Measurements from ENCODE around the gene CCNI2.

DNA sequence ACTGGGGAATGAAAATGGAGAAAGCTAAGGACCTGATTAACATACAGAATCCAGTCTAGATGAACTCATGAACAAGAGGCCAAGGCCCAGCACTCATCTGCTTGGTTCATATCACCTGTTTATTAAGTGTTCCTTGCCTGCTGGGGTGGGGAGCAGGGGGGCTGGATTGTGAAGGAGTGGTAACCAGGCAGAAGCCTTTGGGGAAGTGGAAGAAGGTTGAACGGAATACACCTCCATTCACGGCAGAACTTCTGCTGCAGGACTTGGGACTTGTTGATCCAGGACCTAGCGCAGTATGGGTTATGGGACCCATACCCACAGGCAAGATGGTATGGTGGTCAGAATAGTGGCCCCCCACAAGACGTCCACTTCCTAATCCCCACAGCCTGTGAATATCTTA, 38.6 kb downstream of the CCNI2 start:
- no peak for TF ChIP-seq POLR2A (IDR thresholded peaks at IDR 0.05)
- TF ChIP-seq, protein P1, sequence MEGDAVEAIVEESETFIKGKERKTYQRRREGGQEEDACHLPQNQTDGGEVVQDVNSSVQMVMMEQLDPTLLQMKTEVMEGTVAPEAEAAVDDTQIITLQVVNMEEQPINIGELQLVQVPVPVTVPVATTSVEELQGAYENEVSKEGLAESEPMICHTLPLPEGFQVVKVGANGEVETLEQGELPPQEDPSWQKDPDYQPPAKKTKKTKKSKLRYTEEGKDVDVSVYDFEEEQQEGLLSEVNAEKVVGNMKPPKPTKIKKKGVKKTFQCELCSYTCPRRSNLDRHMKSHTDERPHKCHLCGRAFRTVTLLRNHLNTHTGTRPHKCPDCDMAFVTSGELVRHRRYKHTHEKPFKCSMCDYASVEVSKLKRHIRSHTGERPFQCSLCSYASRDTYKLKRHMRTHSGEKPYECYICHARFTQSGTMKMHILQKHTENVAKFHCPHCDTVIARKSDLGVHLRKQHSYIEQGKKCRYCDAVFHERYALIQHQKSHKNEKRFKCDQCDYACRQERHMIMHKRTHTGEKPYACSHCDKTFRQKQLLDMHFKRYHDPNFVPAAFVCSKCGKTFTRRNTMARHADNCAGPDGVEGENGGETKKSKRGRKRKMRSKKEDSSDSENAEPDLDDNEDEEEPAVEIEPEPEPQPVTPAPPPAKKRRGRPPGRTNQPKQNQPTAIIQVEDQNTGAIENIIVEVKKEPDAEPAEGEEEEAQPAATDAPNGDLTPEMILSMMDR (IDR thresholded peaks at IDR 0.05): no peak

Data from testis (tissue), 2 donors.